HG02981 (cell line): ENCODE measurements around the gene GHSR.

Experiments used
- ATAC-seq: cut with Tn5 transposase; IDR thresholded peaks from one replicate; pipeline ENCODE4 v1.9.1; 2021; ENCODE audit warnings: mild to moderate bottlenecking, moderate library complexity; ENCODE audit not compliant: unreplicated experiment

The GHSR gene

GRCh38 chr3:172447611-172448579, at the start of gene GHSR:
Gene GHSR, minus strand, starts transcription at chr3:172448456. Its CDS starts 43 bp downstream, at chr3:172448413.
- no peak for ATAC-seq

- peak; percentile 61 for ATAC-seq
Measured at GRCh38 chr3:172490198-172490669, 42.0 kb upstream of the GHSR start.

GRCh38 chr3:172478116-172478515, 29.9 kb upstream of the GHSR start:
- peak; percentile 43 for ATAC-seq

- ATAC-seq, result no peak
Measured at GRCh38 chr3:172476347-172476746, 28.1 kb upstream of the GHSR start.

- ATAC-seq, result no peak
Measured at GRCh38 chr3:172475703-172476102, 27.4 kb upstream of the GHSR start.

- no peak for ATAC-seq
Measured at GRCh38 chr3:172471903-172472302, 23.6 kb upstream of the GHSR start.

- ATAC-seq, result no peak
Measured at GRCh38 chr3:172470588-172470987, 22.3 kb upstream of the GHSR start.

GRCh38 chr3:172467170-172467824, 19.0 kb upstream of the GHSR start:
- no peak for ATAC-seq

- no peak for ATAC-seq
Measured at GRCh38 chr3:172466553-172467130, 18.4 kb upstream of the GHSR start.

GRCh38 chr3:172465281-172465680, 17.0 kb upstream of the GHSR start:
- ATAC-seq, result no peak

- ATAC-seq, result no peak
Measured at GRCh38 chr3:172464306-172464705, 16.1 kb upstream of the GHSR start.

- ATAC-seq, result peak; percentile 53
Measured at GRCh38 chr3:172461530-172462138, 13.4 kb upstream of the GHSR start.

GRCh38 chr3:172456404-172456803, 8.1 kb upstream of the GHSR start:
- no peak for ATAC-seq

GRCh38 chr3:172454180-172454579, 5.9 kb upstream of the GHSR start:
- no peak for ATAC-seq

- ATAC-seq, result no peak
Measured at GRCh38 chr3:172449466-172450149, 1.4 kb upstream of the GHSR start.

- ATAC-seq, result no peak
Measured at GRCh38 chr3:172448661-172449465, 607 bp upstream of the GHSR start.

GRCh38 chr3:172446198-172446597, 2.1 kb downstream of the GHSR start:
- ATAC-seq, result no peak

GRCh38 chr3:172444821-172445220, 3.4 kb downstream of the GHSR start:
- no peak for ATAC-seq

- ATAC-seq, result no peak
Measured at GRCh38 chr3:172442606-172443005, 5.7 kb downstream of the GHSR start.

GRCh38 chr3:172441581-172441980, 6.7 kb downstream of the GHSR start:
- no peak for ATAC-seq
